Endothelial cell of umbilical vein (primary cell): Measurements from ENCODE around the gene FLRT3. TPM values are rescaled to one million over a fixed set of nuclear protein-coding genes. Genes with fewer than 3 reads are reported as not detected.

Source experiments
- BruUV-seq: library from RNA; stranded (reverse); fragments of 400-500 nt; replicated peaks from 2 replicates; lab custom pipeline; 2021; lab: Mats Ljungman, UMichigan
- CTCF ChIA-PET: fragments of 300-600, 350-600 bp; sonication (Branson Sonifier 250); formaldehyde crosslinking; loops from one replicate; lab custom pipeline; 2021; ENCODE audit warnings: antibody characterized with exemption, inconsistent platforms; lab: Charles Lee
- POLR2A ChIA-PET: fragments of 300-600, 350-600 bp; sonication (Branson Sonifier 250); formaldehyde crosslinking; loops from one replicate; lab custom pipeline; 2021; ENCODE audit warnings: antibody characterized with exemption, inconsistent platforms; lab: Charles Lee
- DNase-seq: peaks from one replicate; pipeline ENCODE4 v3.0.0-alpha.2; 2011; ENCODE audit warnings: low read depth, low spot score
- FAIRE-seq: peaks from 2 replicates; lab custom pipeline; 2011; peaks lifted over from hg19 to GRCh38; lab: Jason Lieb, UNC
- H2AFZ ChIP-seq: 2 replicates; pipeline ENCODE4 v1.6.0; 2012; ENCODE audit warnings: low read depth, low read length, control low read depth, inconsistent platforms
- H3K27ac ChIP-seq: 2 replicates; pipeline ENCODE4 v1.5.1; 2011; ENCODE audit warnings: low read depth, mild to moderate bottlenecking, control low read depth, low read length, moderate library complexity; ENCODE audit not compliant: insufficient read depth
- H3K27me3 ChIP-seq, 2 experiments: 2 replicates each; pipeline versions ENCODE4 v1.6.0 to v1.6.1; 2011; ENCODE audit warnings: low read length in 2 of 2, mixed read lengths in 1 of 2; ENCODE audit not compliant: control insufficient read depth in 2 of 2, insufficient read depth in 2 of 2
- H3K36me3 ChIP-seq, 2 experiments: 2 replicates in 1 of 2; 3 replicates in 1 of 2; pipeline ENCODE4 v1.5.1; 2011; ENCODE audit warnings: low read length in 2 of 2, mild to moderate bottlenecking in 1 of 2, moderate library complexity in 1 of 2; ENCODE audit not compliant: control insufficient read depth in 2 of 2, insufficient read depth in 2 of 2; ENCODE audit errors: extremely low read depth in 1 of 2
- H3K4me1 ChIP-seq: 3 replicates; pipeline ENCODE4 v1.5.1; 2011; ENCODE audit warnings: mild to moderate bottlenecking, low read length; ENCODE audit not compliant: control insufficient read depth, insufficient read depth; ENCODE audit errors: extremely low read depth
- H3K4me2 ChIP-seq: 2 replicates; pipeline ENCODE4 v1.6.1; 2011; ENCODE audit warnings: low read length, control low read depth, mixed read lengths; ENCODE audit not compliant: insufficient read depth
- H3K4me3 ChIP-seq, 3 experiments: fragments of 200-600 bp in 1 of 3; sonication (generic), shearing (Covaris generic) in 1 of 3; replicated peaks in 1 of 3; 2 replicates each; pipeline ENCODE4 v1.5.1; 2011 to 2016; ENCODE audit warnings: control low read depth in 3 of 3, low read length in 3 of 3, mild to moderate bottlenecking in 2 of 3, inconsistent platforms in 1 of 3, low read depth in 1 of 3, moderate library complexity in 1 of 3; ENCODE audit not compliant: insufficient read depth in 1 of 3
- H3K79me2 ChIP-seq: 2 replicates; pipeline ENCODE4 v1.6.0; 2012; ENCODE audit warnings: low read length, inconsistent platforms; ENCODE audit not compliant: control insufficient read depth, insufficient read depth
- H3K9ac ChIP-seq: replicated peaks from 2 replicates; pipeline ENCODE3; 2011; ENCODE audit warnings: low read length, control low read depth; ENCODE audit not compliant: insufficient read depth; ENCODE audit errors: extremely low read depth
- H3K9me1 ChIP-seq: replicated peaks from 3 replicates; pipeline ENCODE4 v1.6.0; 2011; ENCODE audit warnings: mild to moderate bottlenecking, low read length; ENCODE audit not compliant: control insufficient read depth, insufficient read depth; ENCODE audit errors: extremely low read depth
- H3K9me3 ChIP-seq: replicated peaks from 2 replicates; pipeline ENCODE4 v1.5.1; 2012; ENCODE audit warnings: low read length, inconsistent platforms; ENCODE audit not compliant: control insufficient read depth, insufficient read depth
- H4K20me1 ChIP-seq: replicated peaks from 2 replicates; pipeline ENCODE3; 2011; ENCODE audit warnings: mild to moderate bottlenecking, low read length; ENCODE audit not compliant: control insufficient read depth, insufficient read depth; ENCODE audit errors: extremely low read depth
- CTCF ChIP-seq, 2 donors: IDR thresholded peaks; 1 replicate in 1 of 2; 2 replicates in 1 of 2; pipeline ENCODE4 v1.5.1; 2011; ENCODE audit warnings: low read length in 2 of 2, mild to moderate bottlenecking in 2 of 2, moderate library complexity in 2 of 2, control low read depth in 1 of 2, inconsistent platforms in 1 of 2, low read depth in 1 of 2; ENCODE audit not compliant: insufficient read depth in 1 of 2; ENCODE audit errors: extremely low read depth in 1 of 2
- EZH2 ChIP-seq: IDR thresholded peaks from 2 replicates; pipeline ENCODE4 v1.6.1; 2012; ENCODE audit warnings: borderline replicate concordance, low read depth, mild to moderate bottlenecking, moderate library complexity, low read length, inconsistent platforms; ENCODE audit not compliant: severe bottlenecking
- FOS ChIP-seq: IDR thresholded peaks from 2 replicates; pipeline ENCODE4 v1.6.1; 2011; ENCODE audit warnings: mild to moderate bottlenecking, low read length, moderate library complexity, borderline replicate concordance; ENCODE audit not compliant: insufficient read depth
- GATA2 ChIP-seq: IDR thresholded peaks from 2 replicates; pipeline ENCODE4 v1.7.0; 2011; ENCODE audit warnings: low read depth, mild to moderate bottlenecking, moderate library complexity, mixed read lengths, low read length; ENCODE audit not compliant: insufficient read length, insufficient read depth
- JUN ChIP-seq: IDR thresholded peaks from 2 replicates; pipeline ENCODE4 v1.6.1; 2011; ENCODE audit warnings: borderline replicate concordance, low read depth; ENCODE audit not compliant: insufficient read length, insufficient read depth
- MAX ChIP-seq: IDR thresholded peaks from 2 replicates; pipeline ENCODE4 v1.6.1; 2011; ENCODE audit not compliant: insufficient read depth, insufficient read length
- MYC ChIP-seq: IDR thresholded peaks from one replicate; pipeline ENCODE4 v1.6.1; 2011; ENCODE audit warnings: mild to moderate bottlenecking, low read depth, low read length
- POLR2A ChIP-seq: IDR thresholded peaks from 2 replicates; pipeline ENCODE4 v1.6.1; 2012; ENCODE audit warnings: low read depth, mild to moderate bottlenecking, control low read depth, low read length
- POLR2AphosphoS5 ChIP-seq: IDR thresholded peaks from 2 replicates; pipeline ENCODE4 v1.6.1; 2012; ENCODE audit warnings: low read depth, mild to moderate bottlenecking, control low read depth, low read length, moderate library complexity; ENCODE audit not compliant: insufficient read depth
- dilution Hi-C: fragments of 300-500 bp; cut with MboI; formaldehyde crosslinking; loops from one replicate; pipeline ENCODE4 v1.15.0; 2019; ENCODE audit warnings: low sequenced_read_pairs; ENCODE audit not compliant: extremely low pct_ligation_motif_present
- intact Hi-C: fragments of 100-400 bp; cut with micrococcal nuclease; formaldehyde crosslinking; loops from one replicate; pipeline ENCODE4 v1.10.0; 2022
- polyA plus RNA-seq, 4 experiments: library from polyadenylated mRNA; depleted of rRNA in 3 of 4; stranded (reverse) in 3 of 4; unstranded in 1 of 4; fragments of >200 nt; gene quantifications; 2 replicates each; pipeline versions ENCODE4 v1.2.1 to v1.2.3, GENCODE V29; 2011 to 2012; ENCODE audit warnings: missing spikeins in 1 of 4
- total RNA-seq: library from RNA; stranded (reverse); gene quantifications from 2 replicates; pipeline ENCODE4 v1.2.3, GENCODE V29; 2021

FLRT3 gene
- total and polyA plus RNA-seq, 2 donors (not counting 3 experiments of a cell fraction or from before 2014, with no cell fraction given), result 0.06 to 0.13 TPM

GRCh38 chr20:14361509-14362345 lies 24.3 kb upstream of the FLRT3 start:
- dilution Hi-C loops (no loop called here), intact Hi-C loops (no loop called here)
- Histone ChIP-seq H3K4me2 (no peak overlapping the region), H3K27ac (no peak overlapping the region), H2AFZ (no peak overlapping the region), H3K4me1 (no peaks in the 10 kb centered on the region), H3K9ac (no peak overlapping the region), H3K36me3 (no peaks in the 10 kb centered on the region), H4K20me1 (no peaks in the 10 kb centered on the region), H3K9me3 (no peaks in the 10 kb centered on the region), H3K27me3 (no peaks in the 10 kb centered on the region), H3K9me1 (no peaks in the 10 kb centered on the region), H3K79me2 (no peaks in the 10 kb centered on the region), H3K4me3 (no peak overlapping the region)
- TF ChIP-seq JUN, result no peak
- TF ChIP-seq POLR2AphosphoS5, result no peak
- no peak for TF ChIP-seq CTCF (IDR thresholded peaks at IDR 0.05; ENCODE audit: extremely low read depth in 1 of 2, insufficient read depth in 1 of 2, low read depth in 1 of 2, low read length in 2 of 2)
- no peak for TF ChIP-seq MAX
- TF ChIP-seq GATA2, result no peak
- TF ChIP-seq FOS, result no peak
- TF ChIP-seq EZH2, result no peak
- no peak for TF ChIP-seq MYC
- no peak for TF ChIP-seq POLR2A
- CTCF ChIA-PET, result interaction anchor here (0.7 to 1.8 kb wide), 3 partner anchors 12 to 42 kb away, joined by 3 to 6 read pairs (median 3); partner anchors contain the start of gene FLRT3
- DNase-seq (no peak), FAIRE-seq (no peak)
- no TSS peak for BruUV-seq
- POLR2A ChIA-PET, result no interaction called here
